ENCODE measurements around the gene CYP4F22.
"Not testable (repeated sequence)": the region's sequence is repeated elsewhere in the genome, so short reads cannot be mapped to it uniquely, and the experiment has no call there.

Gene CYP4F22

DNA sequence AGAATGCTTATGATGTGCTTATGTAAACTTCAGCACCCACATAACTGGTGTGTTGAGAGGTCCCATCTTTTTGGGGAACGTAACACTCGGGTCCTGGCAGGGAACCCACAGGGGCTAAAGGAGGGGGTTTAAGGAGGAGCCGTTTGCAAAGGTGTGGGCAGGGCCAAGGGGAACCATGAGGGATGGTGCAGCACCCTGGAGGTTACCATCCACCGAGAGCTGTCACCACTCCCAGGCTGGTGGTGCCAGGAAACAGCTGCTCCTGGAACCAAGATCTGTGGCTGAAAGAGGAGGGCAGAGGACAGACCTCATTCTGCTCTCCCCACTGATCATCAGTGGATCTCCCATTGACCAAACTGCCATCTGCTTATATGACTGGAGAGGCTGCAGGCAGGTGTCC lies 83.5 kb downstream of the CYP4F22 start:
- no peak for TF ChIP-seq ZNF274 (IDR thresholded peaks at IDR 0.05; ENCODE audit: low read depth, low read length)
- H3K4me3 ChIP-seq (ENCODE audit: low read length): no peak overlapping the region

- not testable (repeated sequence) for H3K4me3 ChIP-seq (ENCODE audit: low read length)
Observed at GRCh38 chr19:15592506-15592905, 84.2 kb downstream of the CYP4F22 start.

DNA sequence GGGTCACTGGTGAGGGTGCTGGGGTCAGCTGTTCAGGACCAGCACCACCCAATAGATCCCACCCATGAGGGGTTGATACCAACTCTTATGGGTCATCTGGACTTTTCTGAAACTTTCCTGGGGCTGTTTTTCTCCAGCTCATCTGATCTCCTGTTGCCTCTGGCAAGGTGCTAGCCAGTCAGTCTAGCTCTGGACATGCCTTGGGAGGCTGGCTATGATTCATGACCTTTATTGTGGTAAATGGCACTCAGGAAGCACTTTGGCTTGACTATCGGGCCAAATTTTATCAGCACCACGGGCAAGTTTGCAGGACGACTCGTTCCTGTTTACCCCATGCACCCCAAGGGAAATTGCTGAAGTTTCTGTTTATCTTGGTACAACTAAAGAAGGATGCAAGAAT lies 85.4 kb downstream of the CYP4F22 start:
- not testable (repeated sequence) for H3K4me3 ChIP-seq (ENCODE audit: low read length)

- TF ChIP-seq ZNF274 (IDR thresholded peaks at IDR 0.05; ENCODE audit: low read depth, low read length): no peak
- no peak overlapping the region for H3K4me3 ChIP-seq (ENCODE audit: low read length)
Observed at GRCh38 chr19:15595069-15595468, 86.7 kb downstream of the CYP4F22 start.
